Activated CD4-positive, CD25-positive, alpha-beta regulatory T cell treated with anti-CD3 and anti-CD28 coated beads, Interleukin-2, amount 50 U/mL, for 16 hours (primary cell): ENCODE measurements around the gene SLC35G6.
"Not testable (repeated sequence)": the region's sequence is repeated elsewhere in the genome, so short reads cannot be mapped to it uniquely, and the experiment has no call there.

Source experiments
- DNase-seq: peaks from one replicate; pipeline ENCODE4 v3.0.0-alpha.2; 2020; ENCODE audit warnings: low read depth, low spot score

SLC35G6 gene

DNA sequence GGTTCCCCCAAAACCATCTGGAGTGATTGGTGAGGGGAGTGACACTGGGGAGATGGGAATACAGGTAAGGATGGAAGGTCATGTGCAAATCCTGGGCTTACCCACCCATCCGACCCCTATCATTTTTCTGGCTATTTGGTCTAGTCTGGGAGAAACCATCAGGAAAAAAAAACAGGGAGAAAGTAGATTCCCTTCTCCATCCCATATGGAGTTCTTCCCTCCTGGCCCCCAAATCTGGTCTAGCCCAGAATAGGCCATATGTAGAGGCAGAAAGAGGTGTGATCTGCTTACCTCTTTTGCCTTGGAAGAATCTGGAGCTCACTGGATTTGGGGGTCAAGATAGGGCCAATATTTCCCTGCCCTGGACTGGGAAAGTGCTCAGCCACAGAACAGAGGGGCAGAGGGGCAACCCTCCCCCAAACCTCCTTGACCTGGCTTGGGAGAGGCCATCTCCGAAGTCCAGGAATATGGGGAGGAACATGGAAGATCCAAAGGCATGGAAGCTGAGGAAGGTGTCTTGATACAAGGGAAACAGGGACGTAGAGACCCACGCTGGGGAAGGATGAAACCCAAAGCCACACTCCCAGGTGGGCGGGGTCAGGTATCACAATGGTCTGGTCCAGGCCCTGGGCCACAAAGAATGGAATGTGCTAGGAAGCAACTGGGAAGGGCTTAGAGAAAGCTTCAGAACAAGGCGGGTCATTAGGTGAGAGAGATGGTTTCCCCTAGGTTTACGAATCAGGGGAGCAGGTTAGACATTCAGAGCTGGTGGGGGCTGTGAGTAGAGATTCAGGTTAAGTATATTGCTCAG is 20.2 kb upstream of the SLC35G6 start:
- no peak for DNase-seq

DNA sequence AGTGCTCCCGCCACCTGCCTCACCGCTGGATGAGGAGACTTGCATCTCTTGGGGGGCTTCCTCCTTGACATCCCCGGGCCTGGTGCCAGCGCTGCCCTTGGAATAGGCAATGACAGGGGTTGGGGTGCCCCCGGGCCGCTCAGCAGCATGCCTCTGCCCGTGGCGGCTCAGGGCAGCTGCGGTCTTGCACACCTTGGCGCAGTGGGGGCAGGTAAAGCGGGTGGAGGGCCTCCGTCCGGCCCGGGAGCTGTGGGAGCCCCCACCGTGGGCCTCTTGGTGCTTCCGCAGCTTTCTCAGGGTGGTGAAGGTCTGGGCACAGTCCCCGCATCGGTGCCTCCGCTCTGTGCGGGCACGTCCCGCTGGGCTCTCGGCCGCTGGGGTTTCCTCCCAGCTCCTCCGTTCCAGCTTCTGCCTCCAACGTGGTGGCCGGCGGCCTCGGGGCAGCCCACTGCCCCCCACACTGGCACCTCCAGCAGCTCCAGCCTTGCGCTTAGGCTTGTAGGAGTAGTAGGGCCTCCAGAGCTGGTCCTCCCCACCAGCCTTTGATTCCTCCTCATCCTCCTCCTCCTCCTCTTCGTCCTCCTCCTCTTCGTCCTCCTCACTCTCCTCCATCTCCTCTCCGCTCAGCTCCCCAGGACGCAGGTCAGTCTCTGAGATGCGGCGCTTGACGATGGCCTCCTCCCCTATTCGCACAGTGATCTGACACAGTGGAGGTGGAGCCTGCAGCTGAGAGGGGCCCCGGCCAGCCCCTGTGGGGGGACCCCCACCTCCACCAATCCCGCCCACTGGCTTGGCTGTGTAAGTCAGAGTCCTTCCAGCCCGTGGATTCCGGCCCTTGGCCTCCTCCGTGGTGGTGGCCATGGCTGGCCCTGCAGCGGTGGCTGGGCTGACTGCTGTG is 18.5 kb upstream of the SLC35G6 start:
- no peak for DNase-seq

DNA sequence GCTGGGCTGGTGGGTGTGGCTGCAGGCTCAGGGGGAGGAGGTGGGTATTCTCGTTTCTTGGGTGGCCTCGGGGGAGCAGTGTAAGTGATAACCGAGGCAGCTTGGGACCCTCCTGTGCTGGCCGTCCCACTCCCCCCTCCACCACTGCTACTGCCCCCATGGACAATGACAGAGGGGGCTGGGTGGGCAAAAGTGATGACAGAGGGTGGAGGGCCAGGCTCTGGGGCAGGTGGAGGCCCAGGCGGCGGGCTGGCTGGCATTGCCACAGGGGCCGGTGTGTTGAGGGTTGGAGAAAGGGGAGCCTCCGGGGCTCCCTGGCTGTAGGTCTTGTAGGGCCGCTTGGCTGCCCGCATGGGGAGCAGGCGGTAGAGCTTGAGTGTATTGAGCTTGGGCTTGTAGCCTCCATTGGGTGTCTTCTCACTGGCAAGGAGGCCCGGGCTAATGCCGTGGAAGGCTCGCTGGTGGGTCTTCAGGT is 17.8 kb upstream of the SLC35G6 start:
- DNase-seq: no peak

DNA sequence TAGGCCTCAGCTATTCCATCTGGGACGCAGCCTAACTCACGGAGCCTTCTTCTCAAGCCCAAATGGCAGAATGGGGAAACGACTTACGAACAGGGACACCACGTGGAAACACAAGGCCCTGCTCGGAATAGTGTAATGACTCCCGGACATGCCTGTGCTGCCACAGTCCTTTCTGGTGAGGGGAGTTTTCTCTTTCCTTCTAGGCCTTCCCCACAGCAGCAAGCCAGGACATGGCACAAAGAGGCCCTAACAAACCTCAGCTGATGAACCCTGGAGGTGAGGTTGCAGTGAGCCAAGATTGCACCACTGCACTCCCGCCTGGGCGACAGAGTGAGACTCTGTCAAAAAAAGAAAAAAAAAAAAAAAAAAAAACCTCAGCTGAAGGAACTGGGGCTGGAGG is 17.2 kb upstream of the SLC35G6 start:
- DNase-seq: no peak

DNA sequence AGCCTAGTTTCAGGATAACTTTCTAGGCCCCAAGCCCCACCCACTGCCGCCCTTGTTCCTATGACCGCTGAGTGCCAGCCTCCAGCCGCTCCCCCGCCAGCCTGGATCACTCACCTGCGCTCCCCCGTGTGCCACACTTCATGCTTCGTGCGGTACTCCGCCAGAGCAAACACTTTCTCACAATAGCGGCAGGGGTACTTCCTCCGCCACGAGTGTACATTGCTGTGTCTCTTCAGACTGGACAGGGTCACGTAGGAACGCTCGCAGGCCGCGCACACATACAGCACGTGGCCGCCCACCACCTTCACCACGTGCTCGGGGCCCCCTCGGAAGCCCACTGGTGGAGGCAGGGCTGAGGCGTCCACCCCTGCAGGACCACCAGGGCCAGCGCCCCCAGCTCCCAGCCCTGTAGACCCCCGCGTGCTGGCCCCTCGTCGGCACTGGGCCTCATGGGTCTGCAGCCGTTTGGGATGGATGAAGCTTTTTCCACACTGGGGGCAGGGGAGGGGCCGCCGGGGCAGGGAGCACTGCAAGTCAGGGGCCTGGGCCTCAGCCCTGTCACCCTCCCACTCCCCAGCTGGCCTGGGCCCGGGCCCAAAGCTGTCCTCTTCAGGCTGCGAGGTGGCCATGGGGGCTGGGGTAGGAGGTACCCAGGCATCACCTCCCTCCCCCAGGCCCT is 15.5 kb upstream of the SLC35G6 start:
- no peak for DNase-seq

DNA sequence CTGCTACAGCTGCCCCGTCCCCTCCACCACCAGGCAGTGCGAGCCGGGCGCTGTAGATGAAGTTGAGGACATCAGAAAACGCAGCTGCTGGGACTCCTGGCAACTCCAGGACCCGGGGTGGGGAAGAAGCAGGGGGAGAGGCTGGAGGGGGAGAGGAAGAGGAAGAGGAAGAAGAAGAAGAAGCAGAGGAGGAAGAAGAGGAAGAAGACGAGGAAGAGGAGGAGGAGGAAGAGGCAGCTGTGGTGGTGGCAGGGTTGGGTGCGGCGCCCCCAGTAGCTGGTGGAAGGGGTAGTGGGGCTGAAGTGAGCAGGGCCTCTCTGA is 15.0 kb upstream of the SLC35G6 start:
- no peak for DNase-seq

DNA sequence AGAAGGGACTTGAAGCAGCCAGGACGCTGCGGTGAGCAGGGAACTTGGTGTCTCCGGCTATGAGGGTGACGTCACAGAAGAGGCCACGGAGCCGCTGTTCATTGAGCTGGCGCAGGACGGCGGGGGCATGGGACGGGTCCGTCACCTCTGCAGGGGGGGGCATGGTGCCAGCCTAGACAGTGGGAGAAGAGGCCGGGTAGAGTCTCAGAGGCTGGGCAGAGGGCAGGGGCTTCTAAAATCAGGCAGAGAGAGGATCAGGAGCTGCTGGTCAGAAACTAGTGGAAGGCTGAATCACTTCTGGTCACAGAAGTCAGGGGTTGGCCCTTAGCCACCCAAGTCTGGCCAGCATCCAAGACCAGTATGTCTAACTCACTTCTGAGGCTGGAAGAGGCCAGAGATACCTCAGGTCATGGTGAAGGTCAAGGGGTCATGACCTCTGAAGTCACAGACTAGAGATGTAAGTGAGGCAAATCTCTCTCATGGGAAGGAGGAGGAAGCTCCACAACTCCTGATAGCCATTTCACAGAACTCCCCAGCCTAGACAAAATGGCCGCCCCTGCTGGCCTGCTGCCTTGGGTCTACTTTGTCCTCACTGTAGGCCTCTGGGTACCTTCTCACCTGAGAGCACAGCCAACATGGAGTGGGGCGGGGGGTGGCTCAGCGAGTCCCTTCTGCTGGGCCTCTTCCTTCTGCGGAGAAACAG is 14.5 kb upstream of the SLC35G6 start:
- DNase-seq: no peak

DNA sequence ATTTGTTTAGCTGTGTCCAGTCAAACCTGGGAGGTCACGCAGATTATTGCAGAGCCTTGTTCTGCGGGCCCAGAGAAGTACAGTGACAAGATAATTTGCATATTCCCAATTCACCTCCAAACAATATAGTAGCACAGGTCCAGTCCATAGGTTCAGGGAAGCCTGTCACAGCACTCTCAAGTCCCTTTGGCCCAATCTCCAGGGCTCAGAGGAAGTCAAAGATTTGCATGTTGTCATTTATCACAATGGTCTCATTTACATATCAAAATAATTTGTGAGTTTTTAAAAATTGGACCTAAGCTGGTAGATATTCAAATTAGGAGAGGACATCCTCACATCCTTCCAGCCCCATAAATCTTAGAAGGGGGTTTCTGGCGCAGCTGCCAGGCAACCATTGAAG is 13.7 kb upstream of the SLC35G6 start:
- no peak for DNase-seq

DNA sequence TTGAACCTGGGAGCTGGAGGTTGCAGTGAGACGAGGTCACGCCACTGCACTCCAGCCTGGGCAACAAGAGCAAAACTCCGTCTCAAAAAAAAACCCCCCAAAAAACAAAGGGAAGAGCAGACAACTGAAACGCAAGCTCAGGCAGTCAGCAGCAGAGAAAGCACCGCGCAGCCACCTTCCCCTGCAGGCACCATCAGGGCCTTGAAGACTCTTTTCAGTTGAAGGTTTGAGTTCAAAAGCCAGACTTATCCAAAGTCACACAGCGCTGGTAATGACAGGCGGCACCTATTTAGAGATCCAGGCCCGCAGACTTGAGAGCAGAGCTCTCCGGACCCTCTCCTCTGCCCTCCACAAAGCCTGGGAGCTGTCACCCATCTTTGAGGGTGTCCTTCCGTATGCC is 13.0 kb upstream of the SLC35G6 start:
- DNase-seq: no peak

DNA sequence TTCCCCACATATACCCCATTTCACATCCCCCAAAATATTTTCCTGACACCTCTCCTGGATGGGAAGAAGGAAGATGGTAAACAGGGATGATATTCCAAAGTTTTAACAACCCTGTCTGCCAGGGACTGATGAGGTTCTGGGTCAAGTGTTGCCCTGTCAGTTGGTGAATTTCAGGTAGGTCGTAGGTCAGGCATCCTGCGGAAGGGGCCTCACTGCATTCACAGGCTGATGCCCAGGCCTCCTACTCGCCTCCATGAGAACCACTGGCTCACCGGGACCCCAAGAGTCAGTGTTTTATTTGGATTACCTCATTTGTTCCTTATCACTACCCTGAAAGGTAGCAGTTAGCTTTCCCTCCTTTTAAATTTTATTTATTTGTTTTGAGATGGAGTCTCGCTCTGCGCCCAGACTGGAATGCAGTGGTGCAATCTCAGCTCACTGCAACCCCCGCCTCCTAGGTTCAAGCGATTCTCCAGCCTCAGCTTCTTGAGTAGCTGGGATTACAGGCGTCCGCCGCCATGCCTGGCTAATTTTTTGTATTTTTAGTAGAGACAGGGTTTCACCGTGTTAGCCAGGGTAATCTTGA is 12.3 kb upstream of the SLC35G6 start:
- no peak for DNase-seq

DNA sequence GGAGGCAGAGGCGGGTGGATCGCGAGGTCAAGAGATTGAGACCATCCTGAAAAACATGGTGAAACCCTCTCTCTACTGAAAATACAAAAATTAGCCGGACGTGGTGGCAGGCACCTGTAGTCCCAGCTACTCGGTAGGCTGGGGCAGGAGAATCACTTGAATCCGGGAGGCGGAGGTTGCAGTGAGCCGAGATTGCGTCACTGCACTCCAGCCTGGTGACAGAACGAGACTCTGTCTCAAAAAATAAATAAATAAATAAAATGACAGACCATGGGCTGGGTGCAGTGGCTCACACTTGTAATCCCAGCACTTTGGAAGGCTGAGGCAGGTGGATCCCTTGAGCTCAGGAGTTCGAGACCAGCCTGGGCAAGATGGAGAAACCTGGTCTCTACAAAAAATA is 11.4 kb upstream of the SLC35G6 start:
- DNase-seq: not testable (repeated sequence)

DNA sequence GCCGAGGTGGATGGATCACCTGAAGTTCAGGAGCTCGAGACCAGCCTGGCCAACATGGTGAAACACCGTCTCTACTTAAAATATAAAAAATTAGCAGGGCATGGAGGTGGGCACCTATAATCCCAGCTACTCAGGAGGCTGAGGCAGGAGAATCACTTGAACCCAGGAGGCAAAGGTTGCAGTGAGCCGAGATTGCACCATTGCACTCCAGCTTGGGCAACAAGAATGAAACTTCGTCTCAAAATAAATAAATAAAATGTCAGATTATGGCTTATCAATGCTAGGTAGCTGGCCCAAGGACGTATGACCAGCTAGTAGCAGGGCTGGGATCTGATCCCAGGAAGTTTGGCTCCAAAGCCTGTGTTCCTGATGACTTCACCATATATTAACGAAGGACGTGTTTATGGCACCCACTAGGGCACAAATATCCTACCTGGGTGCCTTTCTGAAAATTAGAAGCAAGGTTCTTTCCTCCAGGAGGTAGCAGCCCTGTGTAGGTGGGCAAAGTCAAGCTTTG is 10.7 kb upstream of the SLC35G6 start:
- DNase-seq: not testable (repeated sequence)

DNA sequence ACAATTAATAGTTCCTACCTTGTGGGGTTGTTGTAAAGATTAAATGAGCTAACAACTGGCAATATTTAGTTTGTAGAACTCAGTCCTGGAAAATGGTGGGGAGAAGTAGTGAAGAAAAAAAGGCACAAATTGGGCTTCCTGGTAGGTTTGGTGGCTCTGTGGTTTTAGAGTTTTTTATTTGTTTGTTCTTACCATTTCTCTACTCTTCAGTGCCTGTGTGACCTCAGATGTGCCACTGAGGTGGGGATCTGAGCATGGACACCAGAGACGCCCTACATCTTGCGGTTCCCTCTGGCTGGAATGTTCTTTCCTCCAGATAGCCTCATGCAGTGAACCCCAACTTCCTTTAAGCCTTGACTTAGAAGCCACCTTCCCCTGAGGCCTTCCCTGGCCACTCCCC is 9.5 kb upstream of the SLC35G6 start:
- DNase-seq: no peak

DNA sequence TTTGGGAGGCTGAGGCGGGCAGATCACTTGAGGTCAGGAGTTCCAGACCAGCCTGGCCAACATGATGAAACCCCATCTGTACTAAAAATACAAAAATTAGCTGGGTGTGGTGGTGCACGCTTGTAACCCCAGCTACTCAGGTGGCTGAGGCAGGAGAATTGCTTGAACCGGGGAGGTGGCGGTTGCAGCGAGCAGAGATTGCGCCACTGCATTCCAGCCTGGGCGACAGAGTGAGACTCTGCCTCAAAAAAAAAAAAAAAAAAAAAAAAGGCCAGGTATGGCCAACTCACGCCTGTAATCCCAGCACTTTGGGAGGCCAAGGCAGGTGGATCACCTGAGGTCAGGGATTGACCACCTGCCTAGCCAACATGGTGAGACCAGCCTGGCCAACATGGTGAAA is 6.5 kb upstream of the SLC35G6 start:
- not testable (repeated sequence) for DNase-seq

DNA sequence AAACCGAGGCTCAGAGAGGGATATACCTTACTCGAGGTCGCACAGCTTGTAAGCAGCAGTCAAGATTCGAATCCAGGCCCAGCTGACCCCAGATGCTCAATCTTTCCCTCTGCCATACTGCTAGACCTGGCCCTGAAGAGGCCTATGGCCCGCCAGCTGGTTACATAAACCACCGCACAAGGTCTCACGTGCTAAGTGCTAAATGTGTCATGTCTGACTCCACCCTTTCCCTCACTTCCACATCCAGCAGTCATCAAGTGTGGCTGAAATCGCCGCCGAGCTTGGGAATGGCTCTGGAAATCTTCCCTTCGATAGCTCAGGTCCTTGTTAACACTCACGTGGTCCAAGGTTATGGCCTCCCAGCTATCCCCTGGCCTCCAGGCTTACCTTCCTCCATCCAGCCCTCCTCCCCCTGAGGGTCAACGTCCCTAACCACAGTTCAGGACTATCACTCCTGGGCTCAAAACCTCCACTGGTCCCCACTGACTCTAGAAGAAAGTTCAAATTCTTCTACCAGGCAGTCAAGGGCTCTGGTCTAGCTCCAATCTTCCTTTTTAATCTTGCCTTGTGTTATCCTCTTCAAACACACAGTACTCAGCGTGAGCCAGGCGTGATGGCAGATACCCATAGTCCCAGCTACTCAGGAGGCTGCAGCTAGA is 5.4 kb upstream of the SLC35G6 start:
- DNase-seq: no peak

DNA sequence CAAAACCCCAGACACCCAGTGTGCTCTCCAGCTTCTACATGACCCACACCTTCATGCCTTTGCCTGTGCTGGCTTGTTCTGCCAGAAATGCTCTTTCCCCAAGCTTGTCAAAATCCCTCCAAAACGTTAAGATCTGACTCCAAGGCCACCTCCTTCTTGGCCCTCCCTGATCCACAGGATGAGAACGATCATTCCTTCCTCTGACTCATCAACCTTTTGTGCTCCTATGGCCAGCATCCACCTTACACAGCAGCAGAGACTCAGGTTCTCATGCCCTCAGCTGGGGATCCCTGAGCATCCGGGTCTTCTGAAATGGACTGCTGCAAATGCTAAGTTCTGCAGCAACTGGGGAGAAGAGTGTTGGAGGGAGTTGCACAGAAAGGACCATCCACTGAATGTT is 4.8 kb upstream of the SLC35G6 start:
- DNase-seq: no peak

DNA sequence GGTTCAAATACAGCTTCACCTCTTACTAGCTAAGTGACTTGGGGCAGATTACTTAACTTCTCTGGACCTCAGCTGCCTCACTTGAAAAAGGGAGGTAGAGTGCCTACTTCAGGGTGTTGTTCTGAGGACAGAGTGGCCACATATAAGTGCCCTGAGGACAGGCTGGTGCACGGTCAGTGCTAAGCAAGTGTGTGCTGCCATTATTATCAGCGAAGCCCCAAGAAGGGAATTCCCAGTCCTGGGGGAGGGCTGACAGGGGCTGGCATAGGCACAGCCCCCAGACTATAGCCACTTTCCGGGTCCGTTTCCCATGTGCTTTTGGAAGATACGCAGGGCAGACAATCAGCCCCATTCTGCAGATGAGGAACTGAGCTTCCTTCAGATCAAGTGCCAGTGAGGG is 4.3 kb upstream of the SLC35G6 start:
- DNase-seq: no peak

DNA sequence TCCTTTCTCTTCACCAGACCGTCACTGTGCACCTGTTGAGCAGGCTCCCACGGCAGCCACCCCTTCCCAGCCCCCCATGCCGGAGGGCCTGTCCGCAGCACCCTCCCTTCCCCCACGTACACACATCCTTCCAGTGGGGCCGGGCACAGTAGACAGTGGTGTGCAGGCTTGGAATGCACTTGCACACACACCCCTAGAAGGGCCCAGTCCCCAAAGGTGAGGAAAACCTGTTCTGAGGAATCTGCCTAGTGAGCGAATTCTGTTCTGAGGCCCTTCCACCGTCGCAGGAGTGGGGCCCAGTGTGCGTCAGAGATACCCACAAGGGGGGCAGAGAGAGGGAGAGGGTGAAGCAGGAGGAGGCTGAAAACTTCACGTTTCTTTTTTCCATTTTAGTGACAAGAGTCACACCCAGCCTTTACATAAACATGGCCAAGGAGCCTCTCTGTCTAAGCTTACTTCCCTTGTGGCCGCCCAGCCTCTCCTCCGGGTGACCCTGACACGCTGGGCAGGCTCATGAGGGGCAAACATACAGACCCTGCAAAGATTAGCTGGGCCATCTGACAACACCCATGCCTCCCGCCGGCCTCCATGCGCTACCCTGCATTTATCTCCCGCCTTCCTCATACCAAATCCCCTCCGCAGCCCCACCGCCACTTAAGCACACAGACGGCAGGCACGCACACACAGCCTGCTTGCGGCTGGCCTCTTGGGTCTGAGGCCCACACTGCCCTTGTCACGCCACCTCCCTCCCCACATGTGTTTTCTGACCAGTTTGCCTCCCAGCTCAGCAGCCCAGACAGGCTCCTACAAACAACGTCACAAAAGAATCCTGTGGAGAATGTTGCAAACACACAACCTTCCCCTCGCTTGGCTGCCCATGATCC is 3.6 kb upstream of the SLC35G6 start:
- DNase-seq: no peak
